HepG2 (cell line): ENCODE data around the gene VAMP4. TPM values are rescaled to one million over a fixed set of nuclear protein-coding genes. Genes with fewer than 3 reads are reported as not detected.

Experiments
- ATAC-seq: fragments of 200-7000 bp; cut with Tn5 transposase; 3 replicates; pipeline ENCODE4 v1.9.1; 2020; ENCODE audit warnings: mild to moderate bottlenecking, moderate library complexity
- BruUV-seq: library from RNA; stranded (reverse); fragments of 400-500 nt; replicated peaks from 2 replicates; lab custom pipeline; 2021; lab: Mats Ljungman, UMichigan
- CTCF ChIA-PET: fragments of 300-600 bp; formaldehyde crosslinking; extraction: SDS; loops from one replicate; lab custom pipeline; 2021; ENCODE audit warnings: low total read pairs, inconsistent platforms, low intra/inter-chr PET ratio; lab: Yijun Ruan, JAX
- POLR2A ChIA-PET: fragments of 350-600 bp; sonication (Branson Sonifier 250); formaldehyde crosslinking; loops from one replicate; lab custom pipeline; 2020; ENCODE audit warnings: antibody characterized with exemption, inconsistent platforms; lab: Yijun Ruan, JAX
- DNase-seq: peaks from one replicate; pipeline ENCODE4 v3.0.0-alpha.2; 2015; ENCODE audit warnings: low spot score
- FAIRE-seq: peaks from 3 replicates; lab custom pipeline; 2011; peaks lifted over from hg19 to GRCh38; lab: Jason Lieb, UNC
- H2AFZ ChIP-seq: one replicate; pipeline ENCODE4 v1.6.1; 2011; ENCODE audit warnings: low read length, inconsistent platforms
- H3K27ac ChIP-seq: fragments of 300-600 bp; 3 replicates; pipeline ENCODE4 v1.8.0; 2011; ENCODE audit warnings: mixed run types, mild to moderate bottlenecking, mixed read lengths, low read length, inconsistent platforms; ENCODE audit not compliant: insufficient read depth; ENCODE audit errors: extremely low read length
- H3K27me3 ChIP-seq, 2 experiments: fragments of 200-600 bp in 1 of 2; 2 replicates in 1 of 2; 3 replicates in 1 of 2; pipeline versions ENCODE4 v1.6.0 to v1.8.0; 2011; ENCODE audit warnings: low read length in 2 of 2, mild to moderate bottlenecking in 2 of 2, moderate library complexity in 2 of 2, inconsistent platforms in 1 of 2; ENCODE audit not compliant: insufficient read depth in 2 of 2, control insufficient read depth in 1 of 2
- H3K36me3 ChIP-seq, 2 experiments: fragments of 200-600 bp in 1 of 2; replicated peaks in 1 of 2; 2 replicates in 1 of 2; 3 replicates in 1 of 2; pipeline versions ENCODE4 v1.5.1 to v1.8.0; 2011; ENCODE audit warnings: low read length in 2 of 2, inconsistent platforms in 1 of 2; ENCODE audit not compliant: insufficient read depth in 2 of 2, control insufficient read depth in 1 of 2
- H3K4me1 ChIP-seq: 2 replicates; pipeline ENCODE4 v1.5.1; 2012; ENCODE audit warnings: low read length, inconsistent platforms; ENCODE audit not compliant: insufficient read depth
- H3K4me2 ChIP-seq: 2 replicates; pipeline ENCODE4 v1.6.0; 2011; ENCODE audit warnings: low read depth, low read length, inconsistent platforms
- H3K4me3 ChIP-seq, 3 experiments: fragments of 200-600 bp in 1 of 3; sonication (generic), shearing (Covaris generic) in 1 of 3; replicated peaks in 1 of 3; 2 replicates each; pipeline ENCODE4 v1.5.1; 2011 to 2016; ENCODE audit warnings: low read length in 3 of 3, inconsistent platforms in 2 of 3, low read depth in 2 of 3, mild to moderate bottlenecking in 2 of 3, control low read depth in 1 of 3, mixed read lengths in 1 of 3; ENCODE audit not compliant: insufficient read depth in 1 of 3
- H3K79me2 ChIP-seq: one replicate; pipeline ENCODE4 v1.6.1; 2011; ENCODE audit warnings: low read length, inconsistent platforms; ENCODE audit not compliant: insufficient read depth
- H3K9ac ChIP-seq: 2 replicates; pipeline ENCODE4 v1.6.0; 2011; ENCODE audit warnings: mild to moderate bottlenecking, low read depth, low read length, inconsistent platforms; ENCODE audit not compliant: insufficient read depth
- H3K9me3 ChIP-seq: 2 replicates; pipeline ENCODE4 v1.5.1; 2012; ENCODE audit warnings: mild to moderate bottlenecking, low read length
- H4K20me1 ChIP-seq: 2 replicates; pipeline ENCODE4 v1.6.0; 2011; ENCODE audit warnings: inconsistent platforms, mild to moderate bottlenecking, low read length, moderate library complexity; ENCODE audit not compliant: insufficient read depth
- AHDC1 ChIP-seq: sonication (generic); formaldehyde crosslinking; IDR thresholded peaks from 2 replicates; pipeline ENCODE4 v1.5.1; 2020; ENCODE audit warnings: mild to moderate bottlenecking, missing genetic modification reagents, borderline replicate concordance
- E2F2 ChIP-seq: sonication (generic); formaldehyde crosslinking; IDR thresholded peaks from 2 replicates; pipeline ENCODE4 v1.4.0; 2020; ENCODE audit warnings: missing genetic modification reagents, borderline replicate concordance
- FIP1L1 ChIP-seq: fragments of 200-400 bp; formaldehyde crosslinking; IDR thresholded peaks from 2 replicates; pipeline ENCODE4 v1.6.1; 2018; ENCODE audit warnings: low read depth, mild to moderate bottlenecking, low read length, moderate library complexity, borderline replicate concordance; ENCODE audit not compliant: insufficient read depth
- HINFP ChIP-seq: sonication (generic); formaldehyde crosslinking; IDR thresholded peaks from 2 replicates; pipeline ENCODE4 v1.4.0; 2020; ENCODE audit warnings: low read depth, mild to moderate bottlenecking, missing genetic modification reagents
- NCOA1 ChIP-seq: sonication (generic); formaldehyde crosslinking; IDR thresholded peaks from 2 replicates; pipeline ENCODE4 v1.9.0; 2021; ENCODE audit warnings: missing genetic modification reagents
- NR0B2 ChIP-seq: sonication (generic); formaldehyde crosslinking; IDR thresholded peaks from 2 replicates; pipeline ENCODE4 v1.4.0; 2020; ENCODE audit warnings: mild to moderate bottlenecking, missing genetic modification reagents
- SP1 ChIP-seq, 2 experiments: fragments of 450-650 bp in 1 of 2; sonication (generic) in 1 of 2; formaldehyde crosslinking in 1 of 2; IDR thresholded peaks; 2 replicates each; pipeline versions ENCODE4 v1.4.0 to v1.6.1; 2016 to 2020; ENCODE audit warnings: missing genetic modification reagents in 1 of 2
- ZNF33B ChIP-seq: sonication (generic); formaldehyde crosslinking; IDR thresholded peaks from 2 replicates; pipeline ENCODE4 v1.5.1; 2020; ENCODE audit warnings: mild to moderate bottlenecking, missing genetic modification reagents
- ZNF570 ChIP-seq: sonication (generic); formaldehyde crosslinking; IDR thresholded peaks from 2 replicates; pipeline ENCODE4 v1.4.0; 2020; ENCODE audit warnings: mild to moderate bottlenecking, missing genetic modification reagents, borderline replicate concordance
- ZNF598 ChIP-seq: sonication (generic); formaldehyde crosslinking; IDR thresholded peaks from 2 replicates; pipeline ENCODE4 v1.5.1; 2020; ENCODE audit warnings: mild to moderate bottlenecking, missing genetic modification reagents, borderline replicate concordance
- WGBS: methylation state at CpG from one replicate; pipeline ENCODE4 v1.1.6; 2017; ENCODE audit warnings: low lambda C conversion rate; 5-methylcytosine and 5-hydroxymethylcytosine counted together
- in situ Hi-C: cut with HindIII; loops from 2 replicates; pipeline ENCODE4 v1.10.0; 2017; ENCODE audit warnings: low pct_unique_long_range_greater_than_20kb; ENCODE audit not compliant: extremely low pct_ligation_motif_present
- intact Hi-C: fragments of 100-400 bp; cut with micrococcal nuclease; formaldehyde crosslinking; loops from one replicate; pipeline ENCODE4 v1.10.0; 2022; ENCODE audit not compliant: unreplicated experiment
- polyA plus RNA-seq, 8 experiments: library from polyadenylated mRNA; depleted of rRNA in 3 of 8; stranded (reverse) in 7 of 8; unstranded in 1 of 8; fragments of >200 nt; fragmentation: Illumina TruSeq in 4 of 8; extraction: Trizol in 4 of 8; gene quantifications; 2 replicates each; pipeline versions ENCODE4 v1.2.1 to v1.2.3, GENCODE V29; 2011 to 2016; ENCODE audit warnings: low read depth in 4 of 8, missing spikeins in 1 of 8, mixed read lengths in 1 of 8; ENCODE audit not compliant: insufficient read depth in 1 of 8
- total RNA-seq, 5 experiments: library from RNA; depleted of rRNA; stranded (reverse); fragments of >200 nt; fragmentation: Illumina TruSeq; extraction: Trizol; gene quantifications; 2 replicates each; pipeline ENCODE4 v1.2.3, GENCODE V29; 2016; ENCODE audit warnings: low read depth in 1 of 5

VAMP4 gene
- total and polyA plus RNA-seq, 2 of the 13 experiments (the other 11 are each of a cell fraction or from before 2014, with no cell fraction given): 1.4 to 2.0 TPM

GRCh38 chr1:171786534-171786933 is 44.7 kb upstream of the VAMP4 start (continued):
- TF ChIP-seq SP1 (IDR thresholded peaks at IDR 0.05): no peak
- no peak for TF ChIP-seq SP1 (CRISPR knock-in tag; IDR thresholded peaks at IDR 0.05)

- Histone ChIP-seq H3K79me2 (peaks cover 25% of the 10 kb centered on the region), H3K4me2 (no peak overlapping the region), H3K36me3 (peaks cover 24 to 68% of the 10 kb centered on the region in 2 experiments), H3K27me3 (no peaks in the 10 kb centered on the region; a peak in 1 of 5 replicates), H3K9ac (no peak overlapping the region), H3K4me3 (no peak overlapping the region), H2AFZ (no peak overlapping the region), H3K4me1 (peaks cover 29% of the 10 kb centered on the region), H3K27ac (no peak overlapping the region)
- CTCF ChIA-PET: no interaction called here
- intact Hi-C loops: loop anchor here (10.0 kb wide), 1 partner anchor 141 kb away; no protein-coding TSS in a partner anchor
- POLR2A ChIA-PET: no interaction called here
- DNase-seq (no peak), ATAC-seq (no peak)
- in situ Hi-C loops: no loop called here
- BruUV-seq: no TSS peak
- TF ChIP-seq FIP1L1 (no peak), ZNF598 (no peak), HINFP (no peak), NR0B2 (CRISPR knock-in tag) (no peak), AHDC1 (CRISPR knock-in tag) (no peak), ZNF33B (CRISPR knock-in tag) (no peak), ZNF570 (no peak), E2F2 (CRISPR knock-in tag) (no peak), NCOA1 (CRISPR knock-in tag) (no peak)
- TF ChIP-seq, all 625 proteins: peak for 0
- WGBS: 98% methylated on average over 7 of the region's 9 CpGs
- Histone ChIP-seq H3K9me3 (no peaks in the 10 kb centered on the region), H4K20me1 (no peaks in the 10 kb centered on the region)
- no peak for FAIRE-seq
Observed at GRCh38 chr1:171785766-171786165, 43.9 kb upstream of the VAMP4 start.
